ENCODE results near the gene ERC2.

The ERC2 gene

GRCh38 chr3:55554634-55555425, 913.4 kb downstream of the ERC2 start:
- no peak for DNase-seq (ENCODE audit: low read depth)

GRCh38 chr3:55551644-55552043, 916.6 kb downstream of the ERC2 start:
- DNase-seq (ENCODE audit: low read depth): no peak

DNA sequence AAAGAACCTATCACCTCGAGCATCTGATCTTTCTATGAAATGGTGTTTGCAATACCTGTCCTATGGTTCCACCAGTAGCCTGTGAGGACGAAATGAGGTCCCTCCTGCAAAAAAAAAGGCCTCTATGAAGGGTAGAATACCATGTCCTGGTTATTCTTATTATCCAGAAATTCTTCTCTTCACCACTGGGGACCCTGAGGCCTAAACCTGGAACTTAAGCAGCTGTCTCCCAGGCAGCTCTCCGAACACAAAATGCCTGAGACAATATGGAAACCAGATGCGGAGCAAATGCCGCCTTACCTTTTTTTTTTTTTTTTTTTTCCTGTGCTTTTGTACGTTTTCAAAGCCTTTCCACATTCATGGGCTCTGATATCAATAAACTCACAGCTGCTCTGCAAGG, 919.1 kb downstream of the ERC2 start:
- no peak for DNase-seq (ENCODE audit: low read depth)

- no peak for DNase-seq (ENCODE audit: low read depth)
Measured at GRCh38 chr3:55546866-55547669, 921.2 kb downstream of the ERC2 start.

GRCh38 chr3:55545995-55546394, 922.3 kb downstream of the ERC2 start:
- DNase-seq (ENCODE audit: low read depth): no peak

GRCh38 chr3:55544219-55544618, 924.0 kb downstream of the ERC2 start:
- DNase-seq (ENCODE audit: low read depth): no peak

GRCh38 chr3:55543181-55543614, 925.1 kb downstream of the ERC2 start:
- no peak for DNase-seq (ENCODE audit: low read depth)

DNA sequence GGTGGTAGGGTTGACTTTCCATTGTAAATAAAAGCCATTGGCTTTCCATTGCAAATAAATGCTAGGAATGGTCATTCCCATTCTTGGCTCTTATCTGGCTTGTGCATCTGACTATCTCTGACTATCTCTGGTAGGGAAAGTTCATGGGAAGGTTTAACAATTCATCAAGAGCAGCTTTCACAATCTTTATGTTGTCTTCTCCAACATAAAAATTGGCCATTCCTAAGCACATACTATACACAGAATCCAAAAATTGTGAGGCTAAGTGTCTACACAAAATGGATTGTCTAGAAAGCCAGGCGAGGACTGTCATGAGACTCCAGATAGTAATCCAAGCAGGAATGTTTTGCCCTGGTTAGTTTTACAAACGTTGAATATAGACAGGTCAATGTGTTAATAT, 926.8 kb downstream of the ERC2 start:
- DNase-seq (ENCODE audit: low read depth): no peak

GRCh38 chr3:55541016-55541415, 927.3 kb downstream of the ERC2 start:
- no peak for DNase-seq (ENCODE audit: low read depth)

DNA sequence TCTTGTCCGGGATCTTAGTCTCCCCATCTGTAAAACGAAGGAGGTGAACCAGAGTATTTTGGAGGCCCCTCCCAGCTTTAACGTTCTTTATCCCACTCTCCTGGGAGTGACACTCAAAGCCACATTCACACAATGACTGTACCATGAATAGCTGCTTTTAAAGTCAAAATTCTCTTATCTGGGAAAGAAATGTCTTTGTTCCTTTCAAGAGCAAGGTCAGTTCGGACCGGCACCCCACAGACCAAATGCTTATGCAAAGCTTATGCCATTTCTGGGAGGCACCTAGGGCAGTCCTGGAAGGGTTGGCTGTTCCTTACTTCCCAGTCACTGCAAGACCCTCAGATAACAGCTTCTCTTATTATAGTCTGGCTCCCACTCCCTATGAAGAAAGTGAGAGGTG, 927.7 kb downstream of the ERC2 start:
- no peak for DNase-seq (ENCODE audit: low read depth)

- DNase-seq (ENCODE audit: low read depth): no peak
Measured at GRCh38 chr3:55538158-55538557, 930.1 kb downstream of the ERC2 start.

GRCh38 chr3:55537563-55537962, 930.7 kb downstream of the ERC2 start:
- no peak for DNase-seq (ENCODE audit: low read depth)

DNA sequence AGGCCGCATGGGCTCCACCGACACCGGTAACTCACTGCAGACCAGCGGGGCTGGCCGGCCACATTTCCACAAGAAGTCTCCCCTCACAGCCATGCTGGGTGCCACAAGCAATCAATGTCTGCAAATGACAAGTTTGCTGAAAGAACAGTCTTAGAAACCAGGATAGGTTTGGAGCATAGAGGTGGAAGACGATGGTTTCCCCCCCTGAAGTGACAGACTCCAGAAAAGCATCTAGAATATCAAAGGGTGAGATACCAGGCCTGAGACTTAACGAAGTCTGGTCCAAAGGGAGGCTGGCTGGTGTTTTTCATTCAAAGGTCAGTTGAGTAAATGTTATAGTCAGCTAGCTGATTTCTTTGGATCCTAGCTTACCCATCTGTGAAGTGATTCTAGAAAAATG, 931.1 kb downstream of the ERC2 start:
- no peak for DNase-seq (ENCODE audit: low read depth)

GRCh38 chr3:55534876-55535275, 933.4 kb downstream of the ERC2 start:
- no peak for DNase-seq (ENCODE audit: low read depth)

DNA sequence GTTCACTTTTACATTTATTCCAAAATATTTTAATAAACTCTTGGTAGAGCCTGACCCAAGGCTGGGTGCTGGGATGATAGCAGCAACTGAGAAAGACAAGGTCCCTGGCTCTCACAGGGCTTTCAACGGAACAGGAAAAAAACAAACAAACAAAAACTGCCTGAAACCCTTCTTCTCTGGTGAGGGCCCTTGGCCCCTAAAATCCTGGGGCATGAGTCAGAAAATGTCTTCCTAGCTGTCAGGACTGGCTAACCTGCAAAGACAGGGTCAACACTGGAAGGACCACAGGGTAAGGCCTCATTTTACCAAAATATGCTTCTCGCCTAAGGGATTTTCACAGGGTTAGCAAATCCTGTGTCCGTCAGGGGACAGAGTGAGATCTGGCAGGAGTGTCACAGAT, 935.5 kb downstream of the ERC2 start:
- no peak for DNase-seq (ENCODE audit: low read depth)

DNA sequence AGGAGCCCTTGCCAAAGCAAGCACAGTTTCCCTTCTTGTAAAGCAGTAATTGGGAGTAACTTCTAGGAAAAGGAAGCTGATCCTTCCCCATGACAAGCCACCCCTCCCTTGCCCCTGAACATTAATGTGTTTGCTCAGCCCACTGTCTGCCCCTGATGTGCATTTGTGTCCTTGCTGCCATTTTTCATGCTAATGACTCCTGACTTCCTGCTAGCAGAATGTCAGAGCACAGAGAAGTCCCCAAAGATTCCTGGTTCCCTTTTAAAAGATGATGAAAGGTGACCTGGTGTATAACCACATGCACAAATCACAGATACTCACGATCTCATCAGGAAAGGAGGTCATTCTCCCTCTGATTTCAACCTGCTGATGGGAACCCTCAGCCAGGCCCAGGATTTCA, 936.9 kb downstream of the ERC2 start:
- no peak for DNase-seq (ENCODE audit: low read depth)

GRCh38 chr3:55527361-55527760, 940.9 kb downstream of the ERC2 start:
- DNase-seq (ENCODE audit: low read depth): no peak

DNA sequence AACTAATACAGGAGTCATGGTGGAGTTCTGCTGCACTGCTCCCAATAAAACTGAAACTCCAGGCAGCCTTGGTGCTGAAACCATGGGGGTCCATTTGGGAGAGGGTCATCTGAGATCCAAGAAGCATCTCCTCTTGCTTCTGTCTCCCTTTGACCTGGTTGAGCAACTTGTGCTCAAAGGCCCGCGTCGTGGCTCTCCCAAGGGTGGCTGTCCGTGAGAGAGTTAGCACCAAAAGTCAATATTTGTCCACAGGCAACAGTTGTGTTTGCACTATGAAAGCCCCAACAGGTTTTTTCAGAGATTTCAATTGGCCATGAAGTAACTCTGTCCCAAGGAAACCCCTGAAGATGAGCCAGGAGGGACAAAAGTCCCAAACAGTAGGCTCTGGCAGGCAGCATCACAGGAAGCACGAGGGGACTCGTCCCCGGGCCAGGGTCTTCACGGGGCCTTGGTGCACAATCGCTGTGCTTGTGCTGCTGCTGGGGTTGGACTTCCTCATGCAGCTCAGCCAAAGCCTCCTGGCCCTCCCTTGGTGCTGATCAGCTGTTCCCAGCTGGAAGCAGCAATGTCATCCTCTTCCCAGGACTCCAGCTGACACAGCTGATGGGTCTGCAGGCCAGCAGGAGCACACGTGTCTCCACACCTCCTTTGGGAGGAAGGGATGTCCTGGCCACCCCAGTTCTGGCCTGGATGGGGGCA, 941.8 kb downstream of the ERC2 start:
- no peak for DNase-seq (ENCODE audit: low read depth)

GRCh38 chr3:55525436-55525835, 942.8 kb downstream of the ERC2 start:
- DNase-seq (ENCODE audit: low read depth): no peak

- DNase-seq (ENCODE audit: low read depth): no peak
Measured at GRCh38 chr3:55524565-55525244, 943.6 kb downstream of the ERC2 start.

DNA sequence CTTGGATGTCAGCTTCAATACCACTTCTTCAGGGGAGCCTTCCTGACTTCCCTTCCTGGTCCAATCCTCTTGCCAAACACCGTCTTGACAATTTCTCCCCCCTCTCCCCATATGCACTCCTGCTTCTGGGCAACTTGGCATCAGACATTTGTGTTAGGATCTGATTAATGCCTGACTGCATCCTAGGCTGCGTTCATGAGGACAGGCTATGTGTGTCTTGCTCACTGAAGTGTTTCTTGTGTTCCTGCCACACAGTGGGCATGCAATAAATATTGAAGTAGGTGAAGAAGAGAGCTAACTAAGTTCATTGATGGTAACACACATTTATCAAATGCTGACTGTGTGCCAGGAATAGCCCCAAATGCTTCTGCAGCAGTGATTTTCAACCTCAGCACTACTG, 944.8 kb downstream of the ERC2 start:
- DNase-seq (ENCODE audit: low read depth): no peak

DNA sequence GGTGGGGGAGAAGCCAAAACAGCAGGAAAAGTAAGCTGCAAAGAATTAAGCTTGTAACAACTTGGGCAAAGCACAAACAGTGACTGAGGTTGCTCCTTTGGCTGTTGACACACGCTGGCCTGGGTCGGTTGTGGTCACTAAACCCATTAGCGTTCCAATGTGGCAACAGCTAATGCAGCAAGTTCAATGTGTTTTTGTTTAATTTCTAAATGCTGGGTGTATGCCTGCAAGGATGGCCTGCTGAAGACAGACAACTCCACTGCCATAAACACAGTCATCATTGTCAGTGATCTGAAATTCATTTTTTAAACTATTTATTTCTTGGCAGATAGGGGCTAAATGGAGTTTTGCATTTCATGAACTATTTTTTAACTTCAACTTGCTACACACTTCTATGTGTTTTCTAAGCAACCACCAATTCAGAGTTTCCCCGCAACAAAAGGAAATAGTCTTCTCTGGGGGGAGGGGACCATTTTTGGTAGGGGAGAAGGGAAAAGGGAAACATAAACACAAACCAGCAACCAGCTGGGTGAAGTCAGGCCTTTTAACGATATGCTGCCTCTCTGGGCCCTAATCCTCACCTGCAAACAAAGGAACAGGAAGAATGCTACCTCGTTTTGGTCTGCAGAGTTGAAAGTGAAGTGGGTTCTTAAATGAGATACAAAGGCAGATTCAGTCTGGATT, 946.4 kb downstream of the ERC2 start:
- no peak for DNase-seq (ENCODE audit: low read depth)

Data from CMK (cell line).